Liver (tissue), 9 donors: ENCODE measurements around the gene MCL1. TPM values are rescaled to one million over a fixed set of nuclear protein-coding genes. Genes with fewer than 3 reads are reported as not detected.
A peak's percentile ranks its signal among the peaks of the same experiment; 100 is the strongest.

Experiments used
- DNase-seq: peaks from one replicate; pipeline ENCODE4 v3.0.0-alpha.2; 2017; ENCODE audit warnings: low spot score
- H3K27ac ChIP-seq, 2 donors: one replicate each; pipeline ENCODE4 v1.7.0; 2013; ENCODE audit warnings: inconsistent platforms in 2 of 2, low read length in 2 of 2, control low read depth in 1 of 2, low read depth in 1 of 2, mild to moderate bottlenecking in 1 of 2
- H3K27me3 ChIP-seq, 4 donors: one replicate each; pipeline versions ENCODE4 v1.6.1 to v1.7.0; 2013; ENCODE audit warnings: low read length in 3 of 4, inconsistent platforms in 1 of 4, mild to moderate bottlenecking in 1 of 4, moderate library complexity in 1 of 4; ENCODE audit not compliant: control insufficient read depth in 4 of 4, insufficient read depth in 4 of 4
- H3K36me3 ChIP-seq, 4 donors: one replicate each; pipeline versions ENCODE4 v1.6.1 to v1.7.0; 2013; ENCODE audit warnings: low read length in 3 of 4, mild to moderate bottlenecking in 3 of 4, low read depth in 1 of 4, moderate library complexity in 1 of 4; ENCODE audit not compliant: control insufficient read depth in 4 of 4, insufficient read depth in 3 of 4
- H3K4me1 ChIP-seq, 4 donors: one replicate each; pipeline versions ENCODE4 v1.6.1 to v1.7.0; 2013; ENCODE audit warnings: low read length in 3 of 4, mild to moderate bottlenecking in 3 of 4, moderate library complexity in 1 of 4; ENCODE audit not compliant: control insufficient read depth in 4 of 4, insufficient read depth in 4 of 4
- H3K4me3 ChIP-seq, 3 donors: one replicate each; pipeline versions ENCODE4 v1.6.1 to v1.7.0; 2013; ENCODE audit warnings: low read length in 3 of 3, control low read depth in 1 of 3, low read depth in 1 of 3, mild to moderate bottlenecking in 1 of 3
- H3K9ac ChIP-seq, 2 donors: one replicate each; pipeline ENCODE4 v1.7.0; 2013; ENCODE audit warnings: low read length in 2 of 2, mild to moderate bottlenecking in 2 of 2, moderate library complexity in 2 of 2, control low read depth in 1 of 2, low read depth in 1 of 2
- H3K9me3 ChIP-seq, 4 donors: one replicate each; pipeline versions ENCODE4 v1.6.1 to v1.7.0; 2013; ENCODE audit warnings: low read length in 3 of 4; ENCODE audit not compliant: control insufficient read depth in 4 of 4
- EGR1 ChIP-seq, 2 donors: IDR thresholded peaks; 2 replicates each; pipeline ENCODE4 v1.6.1; 2016 to 2018; ENCODE audit warnings: antibody characterized with exemption in 2 of 2, low read depth in 2 of 2
- FOXA1 ChIP-seq: IDR thresholded peaks from 2 replicates; pipeline ENCODE4 v1.6.1; 2016; ENCODE audit warnings: antibody characterized with exemption
- FOXA2 ChIP-seq: IDR thresholded peaks from 2 replicates; pipeline ENCODE4 v1.6.1; 2016; ENCODE audit warnings: antibody characterized with exemption
- GABPA ChIP-seq, 2 donors: IDR thresholded peaks in 1 of 2; conservative IDR thresholded peaks in 1 of 2; 2 replicates each; pipeline ENCODE4 v1.6.1; 2016; ENCODE audit warnings: antibody characterized with exemption in 2 of 2, mild to moderate bottlenecking in 1 of 2, moderate library complexity in 1 of 2
- HNF4A ChIP-seq, 2 donors: conservative IDR thresholded peaks; 2 replicates each; pipeline ENCODE4 v1.6.1; 2016; ENCODE audit warnings: antibody characterized with exemption in 2 of 2, mild to moderate bottlenecking in 2 of 2
- HNF4G ChIP-seq: IDR thresholded peaks from 2 replicates; pipeline ENCODE4 v1.6.1; 2016; ENCODE audit warnings: antibody characterized with exemption
- JUND ChIP-seq, 2 donors: IDR thresholded peaks; 2 replicates each; pipeline ENCODE4 v1.6.1; 2016; ENCODE audit warnings: antibody characterized with exemption in 2 of 2
- NR2F2 ChIP-seq: IDR thresholded peaks from 2 replicates; pipeline ENCODE4 v1.6.1; 2016; ENCODE audit warnings: antibody characterized with exemption
- RAD21 ChIP-seq, 2 donors: IDR thresholded peaks; 2 replicates each; pipeline ENCODE4 v1.6.1; 2016; ENCODE audit warnings: antibody characterized with exemption in 2 of 2, mild to moderate bottlenecking in 2 of 2
- RXRA ChIP-seq, 2 donors: IDR thresholded peaks; 2 replicates each; pipeline ENCODE4 v1.6.1; 2017 to 2018; ENCODE audit warnings: antibody characterized with exemption in 2 of 2, mild to moderate bottlenecking in 1 of 2
- SP1 ChIP-seq: IDR thresholded peaks from 2 replicates; pipeline ENCODE4 v1.6.1; 2018; ENCODE audit warnings: antibody characterized with exemption, mild to moderate bottlenecking
- TAF1 ChIP-seq: conservative IDR thresholded peaks from 2 replicates; pipeline ENCODE4 v1.6.1; 2016; ENCODE audit warnings: antibody characterized with exemption, mild to moderate bottlenecking
- YY1 ChIP-seq: IDR thresholded peaks from 2 replicates; pipeline ENCODE4 v1.6.1; 2016; ENCODE audit warnings: antibody characterized with exemption, mild to moderate bottlenecking
- WGBS: extraction: QIAGEN DNeasy Blood & Tissue Kit; methylation state at CpG from one replicate; pipeline ENCODE4 v1.1.7; 2013; 5-methylcytosine and 5-hydroxymethylcytosine counted together
- polyA plus RNA-seq, 2 donors: library from polyadenylated mRNA; stranded (reverse) in 1 of 2; unstranded in 1 of 2; fragments of 200-250 nt in 1 of 2; fragments of >200 nt in 1 of 2; fragmentation: Nextera tagmentation in 1 of 2; extraction: Ambion mirVana in 1 of 2; gene quantifications; one replicate each; pipeline versions ENCODE4 v1.2.1 to v1.2.3, GENCODE V29; 2013 to 2015
- total RNA-seq, 2 donors: library from RNA; depleted of rRNA; stranded (reverse); fragments of >200 nt; gene quantifications; one replicate each; pipeline ENCODE4 v1.2.3, GENCODE V29; 2014
- TF ChIP-seq, protein P1 (sequence below): IDR thresholded peaks from 2 replicates; pipeline ENCODE4 v1.6.1; 2016; ENCODE audit warnings: antibody characterized with exemption
- TF ChIP-seq, protein P2 (sequence below): fragments of 150-350 bp; IDR thresholded peaks from 2 replicates; pipeline ENCODE4 v1.5.1; 2017; ENCODE audit warnings: improper control_type of control experiment, low read depth, low read length; ENCODE audit not compliant: missing input control
- TF ChIP-seq, protein P3 (sequence below): IDR thresholded peaks from 2 replicates; pipeline ENCODE4 v1.6.1; 2016; ENCODE audit warnings: antibody characterized with exemption, mild to moderate bottlenecking
- TF ChIP-seq, protein P4 (sequence below): IDR thresholded peaks from 2 replicates; pipeline ENCODE4 v1.6.1; 2016; ENCODE audit warnings: antibody characterized with exemption
- TF ChIP-seq, protein P5 (sequence below): IDR thresholded peaks from 2 replicates; pipeline ENCODE4 v1.6.1; 2016; ENCODE audit warnings: antibody characterized with exemption
- donor health status: healthy.
- donor health status: healthy.
- donor health status: healthy.
- donor health status: healthy.
- donor health status: healthy.

Gene MCL1
- total and polyA plus RNA-seq, 4 donors, result 23.4 to 181 (median 80.0) TPM

DNA sequence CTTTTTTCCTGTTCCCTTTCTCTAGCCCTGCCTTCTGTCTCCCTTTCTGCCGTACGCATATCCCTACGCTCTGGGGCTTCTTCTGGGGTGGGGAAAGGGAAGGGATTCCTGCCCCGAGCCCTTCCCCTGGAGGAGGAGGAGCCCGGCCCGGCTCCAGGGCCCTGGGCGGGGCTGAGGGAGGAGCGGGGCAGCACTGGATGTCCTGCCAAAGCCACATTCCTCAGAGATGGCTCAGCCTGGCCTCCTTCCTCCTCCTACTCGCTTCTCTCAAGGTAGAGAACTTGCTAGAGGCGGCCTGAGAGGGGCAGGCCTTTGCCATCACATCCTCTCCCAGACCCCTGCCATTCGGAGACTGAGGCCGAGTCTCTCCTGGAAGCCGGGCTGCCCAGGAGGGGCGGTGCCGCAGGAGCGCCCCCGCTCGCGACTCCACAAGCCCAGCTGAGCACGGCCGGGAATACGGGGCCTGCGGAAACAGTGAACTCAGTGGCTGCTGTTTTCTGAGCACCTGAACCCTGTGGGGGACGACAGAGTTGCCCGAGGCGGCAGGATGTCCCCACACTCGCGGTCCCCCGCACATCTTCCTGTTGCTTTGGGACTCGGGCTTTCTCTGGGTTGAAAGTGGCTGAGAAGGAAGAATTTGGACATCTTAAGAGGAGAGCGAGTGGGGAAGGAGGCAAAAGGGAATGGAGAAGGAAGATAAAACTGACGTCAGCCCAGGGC is 18.0 kb downstream of the MCL1 start:
- Histone ChIP-seq H3K27ac (peak overlapping the region; percentile 93 to 100), H3K9me3 (no peaks in the 10 kb centered on the region), H3K36me3 (peaks cover 0 to under 1% (median 0%) of the 10 kb centered on the region in 4 donors), H3K4me1 (peaks cover 12 to 58% (median 43%) of the 10 kb centered on the region in 4 donors), H3K27me3 (no peaks in the 10 kb centered on the region), H3K9ac (peak overlapping the region; percentile 82 to 92), H3K4me3 (peak overlapping the region; percentile 36 to 81 (median 67))
- peak; percentile 85 for DNase-seq
- TF ChIP-seq SP1, result peak; percentile 85
- peak; percentile 20 for TF ChIP-seq HNF4G
- TF ChIP-seq TAF1, result peak; percentile 59
- TF ChIP-seq HNF4A (conservative IDR thresholded peaks at IDR 0.05), result peak; percentile 35 to 43
- TF ChIP-seq GABPA (IDR thresholded peaks at IDR 0.05 in 1 of 2, conservative IDR thresholded peaks at IDR 0.05 in 1 of 2), result no peak
- TF ChIP-seq JUND (IDR thresholded peaks at IDR 0.05), result peak; percentile 73 to 74
- TF ChIP-seq EGR1 (IDR thresholded peaks at IDR 0.05; ENCODE audit: low read depth in 2 of 2), result peak; percentile 8 to 27
- peak; percentile 56 for TF ChIP-seq YY1
- peak; percentile 82 for TF ChIP-seq NR2F2
- peak; percentile 15 for TF ChIP-seq FOXA1
- peak; percentile 64 to 65 for TF ChIP-seq RAD21 (IDR thresholded peaks at IDR 0.05)
- TF ChIP-seq, protein P1, sequence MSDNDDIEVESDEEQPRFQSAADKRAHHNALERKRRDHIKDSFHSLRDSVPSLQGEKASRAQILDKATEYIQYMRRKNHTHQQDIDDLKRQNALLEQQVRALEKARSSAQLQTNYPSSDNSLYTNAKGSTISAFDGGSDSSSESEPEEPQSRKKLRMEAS, result peak; percentile 76
- TF ChIP-seq, protein P2, sequence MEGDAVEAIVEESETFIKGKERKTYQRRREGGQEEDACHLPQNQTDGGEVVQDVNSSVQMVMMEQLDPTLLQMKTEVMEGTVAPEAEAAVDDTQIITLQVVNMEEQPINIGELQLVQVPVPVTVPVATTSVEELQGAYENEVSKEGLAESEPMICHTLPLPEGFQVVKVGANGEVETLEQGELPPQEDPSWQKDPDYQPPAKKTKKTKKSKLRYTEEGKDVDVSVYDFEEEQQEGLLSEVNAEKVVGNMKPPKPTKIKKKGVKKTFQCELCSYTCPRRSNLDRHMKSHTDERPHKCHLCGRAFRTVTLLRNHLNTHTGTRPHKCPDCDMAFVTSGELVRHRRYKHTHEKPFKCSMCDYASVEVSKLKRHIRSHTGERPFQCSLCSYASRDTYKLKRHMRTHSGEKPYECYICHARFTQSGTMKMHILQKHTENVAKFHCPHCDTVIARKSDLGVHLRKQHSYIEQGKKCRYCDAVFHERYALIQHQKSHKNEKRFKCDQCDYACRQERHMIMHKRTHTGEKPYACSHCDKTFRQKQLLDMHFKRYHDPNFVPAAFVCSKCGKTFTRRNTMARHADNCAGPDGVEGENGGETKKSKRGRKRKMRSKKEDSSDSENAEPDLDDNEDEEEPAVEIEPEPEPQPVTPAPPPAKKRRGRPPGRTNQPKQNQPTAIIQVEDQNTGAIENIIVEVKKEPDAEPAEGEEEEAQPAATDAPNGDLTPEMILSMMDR, result no peak
- peak; percentile 46 to 57 for TF ChIP-seq RXRA (IDR thresholded peaks at IDR 0.05)
- TF ChIP-seq, protein P3, sequence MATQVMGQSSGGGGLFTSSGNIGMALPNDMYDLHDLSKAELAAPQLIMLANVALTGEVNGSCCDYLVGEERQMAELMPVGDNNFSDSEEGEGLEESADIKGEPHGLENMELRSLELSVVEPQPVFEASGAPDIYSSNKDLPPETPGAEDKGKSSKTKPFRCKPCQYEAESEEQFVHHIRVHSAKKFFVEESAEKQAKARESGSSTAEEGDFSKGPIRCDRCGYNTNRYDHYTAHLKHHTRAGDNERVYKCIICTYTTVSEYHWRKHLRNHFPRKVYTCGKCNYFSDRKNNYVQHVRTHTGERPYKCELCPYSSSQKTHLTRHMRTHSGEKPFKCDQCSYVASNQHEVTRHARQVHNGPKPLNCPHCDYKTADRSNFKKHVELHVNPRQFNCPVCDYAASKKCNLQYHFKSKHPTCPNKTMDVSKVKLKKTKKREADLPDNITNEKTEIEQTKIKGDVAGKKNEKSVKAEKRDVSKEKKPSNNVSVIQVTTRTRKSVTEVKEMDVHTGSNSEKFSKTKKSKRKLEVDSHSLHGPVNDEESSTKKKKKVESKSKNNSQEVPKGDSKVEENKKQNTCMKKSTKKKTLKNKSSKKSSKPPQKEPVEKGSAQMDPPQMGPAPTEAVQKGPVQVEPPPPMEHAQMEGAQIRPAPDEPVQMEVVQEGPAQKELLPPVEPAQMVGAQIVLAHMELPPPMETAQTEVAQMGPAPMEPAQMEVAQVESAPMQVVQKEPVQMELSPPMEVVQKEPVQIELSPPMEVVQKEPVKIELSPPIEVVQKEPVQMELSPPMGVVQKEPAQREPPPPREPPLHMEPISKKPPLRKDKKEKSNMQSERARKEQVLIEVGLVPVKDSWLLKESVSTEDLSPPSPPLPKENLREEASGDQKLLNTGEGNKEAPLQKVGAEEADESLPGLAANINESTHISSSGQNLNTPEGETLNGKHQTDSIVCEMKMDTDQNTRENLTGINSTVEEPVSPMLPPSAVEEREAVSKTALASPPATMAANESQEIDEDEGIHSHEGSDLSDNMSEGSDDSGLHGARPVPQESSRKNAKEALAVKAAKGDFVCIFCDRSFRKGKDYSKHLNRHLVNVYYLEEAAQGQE, result peak; percentile 46
- TF ChIP-seq, protein P4, sequence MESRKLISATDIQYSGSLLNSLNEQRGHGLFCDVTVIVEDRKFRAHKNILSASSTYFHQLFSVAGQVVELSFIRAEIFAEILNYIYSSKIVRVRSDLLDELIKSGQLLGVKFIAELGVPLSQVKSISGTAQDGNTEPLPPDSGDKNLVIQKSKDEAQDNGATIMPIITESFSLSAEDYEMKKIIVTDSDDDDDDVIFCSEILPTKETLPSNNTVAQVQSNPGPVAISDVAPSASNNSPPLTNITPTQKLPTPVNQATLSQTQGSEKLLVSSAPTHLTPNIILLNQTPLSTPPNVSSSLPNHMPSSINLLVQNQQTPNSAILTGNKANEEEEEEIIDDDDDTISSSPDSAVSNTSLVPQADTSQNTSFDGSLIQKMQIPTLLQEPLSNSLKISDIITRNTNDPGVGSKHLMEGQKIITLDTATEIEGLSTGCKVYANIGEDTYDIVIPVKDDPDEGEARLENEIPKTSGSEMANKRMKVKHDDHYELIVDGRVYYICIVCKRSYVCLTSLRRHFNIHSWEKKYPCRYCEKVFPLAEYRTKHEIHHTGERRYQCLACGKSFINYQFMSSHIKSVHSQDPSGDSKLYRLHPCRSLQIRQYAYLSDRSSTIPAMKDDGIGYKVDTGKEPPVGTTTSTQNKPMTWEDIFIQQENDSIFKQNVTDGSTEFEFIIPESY, result no peak
- TF ChIP-seq, protein P5, sequence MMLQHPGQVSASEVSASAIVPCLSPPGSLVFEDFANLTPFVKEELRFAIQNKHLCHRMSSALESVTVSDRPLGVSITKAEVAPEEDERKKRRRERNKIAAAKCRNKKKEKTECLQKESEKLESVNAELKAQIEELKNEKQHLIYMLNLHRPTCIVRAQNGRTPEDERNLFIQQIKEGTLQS, result peak; percentile 82
- TF ChIP-seq FOXA2, result no peak
- WGBS, result under 1% methylated on average over 32 of the region's 32 CpGs
